Activated CD8-positive, alpha-beta memory T cell treated with anti-CD3 and anti-CD28 coated beads, Interleukin-2, amount 10 ng/mL, durations not matched to agents 7 days and 5 days (primary cell): ENCODE results near the gene NHLRC4. TPM values are rescaled to one million over a fixed set of nuclear protein-coding genes. Genes with fewer than 3 reads are reported as not detected.

Experiments used
- ATAC-seq: fragments of 150-1000 bp; cut with Tn5 transposase; one replicate; pipeline ENCODE4 v1.10.0; 2021; ENCODE audit warnings: moderate library complexity
- CTCF ChIA-PET: fragments of 350-600 bp; sonication (Branson Sonifier 250); formaldehyde crosslinking; loops from one replicate; lab custom pipeline; 2021; ENCODE audit warnings: antibody characterized with exemption; lab: Charles Lee
- DNase-seq: peaks from one replicate; pipeline ENCODE4 v3.0.0-alpha.2; 2020
- H3K27ac Mint-ChIP-seq: one replicate; pipeline ENCODE4 v1.8.0; 2021; ENCODE audit warnings: mild to moderate bottlenecking, mixed read lengths
- H3K27me3 Mint-ChIP-seq: one replicate; pipeline ENCODE4 v1.8.0; 2021; ENCODE audit warnings: mixed read lengths
- H3K36me3 Mint-ChIP-seq: one replicate; pipeline ENCODE4 v1.8.0; 2021; ENCODE audit warnings: mild to moderate bottlenecking, mixed read lengths
- H3K4me1 Mint-ChIP-seq: one replicate; pipeline ENCODE4 v1.8.0; 2021; ENCODE audit warnings: mixed read lengths
- H3K4me3 Mint-ChIP-seq: one replicate; pipeline ENCODE4 v1.8.0; 2021; ENCODE audit warnings: mild to moderate bottlenecking, moderate library complexity, mixed read lengths
- H3K9me3 Mint-ChIP-seq: one replicate; pipeline ENCODE4 v1.8.0; 2022; ENCODE audit warnings: low read depth, mixed read lengths
- total RNA-seq, 2 experiments: library from RNA; stranded (reverse); gene quantifications; one replicate each; pipeline ENCODE4 v1.2.3, GENCODE V29; 2021

Gene NHLRC4
- total RNA-seq, 2 experiments from 2014 or later = 0.94 to 1.2 TPM

DNA sequence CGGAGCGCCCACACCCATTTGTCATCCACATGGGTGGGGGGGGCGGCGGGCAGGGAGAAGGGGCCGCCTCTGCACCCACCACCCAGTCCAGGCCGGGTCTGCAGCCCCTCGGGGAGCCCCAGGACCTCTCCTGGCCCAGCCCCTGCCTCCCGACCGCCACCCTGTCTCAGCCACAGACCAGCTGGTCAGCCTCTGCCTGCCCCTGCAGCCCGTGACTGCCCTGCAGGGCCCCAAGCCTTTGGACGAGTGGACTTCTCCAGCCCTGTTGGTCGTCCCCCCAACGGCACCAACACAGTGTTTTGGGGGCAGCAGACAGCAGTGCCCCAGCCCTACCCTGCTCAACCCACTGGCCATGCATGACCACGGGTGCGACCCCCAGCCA is 5.4 kb upstream of the NHLRC4 start:
- H3K9me3 Mint-ChIP-seq = no peaks in the 10 kb centered on the region
- H3K4me1 Mint-ChIP-seq = peaks cover under 1% of the 10 kb centered on the region
- no peak overlapping the region for H3K4me3 Mint-ChIP-seq
- H3K27me3 Mint-ChIP-seq = peaks cover 17% of the 10 kb centered on the region
- H3K36me3 Mint-ChIP-seq = no peaks in the 10 kb centered on the region
- CTCF ChIA-PET = no interaction called here
- ATAC-seq (no peak), DNase-seq (no peak)
- H3K27ac Mint-ChIP-seq = no peak overlapping the region

DNA sequence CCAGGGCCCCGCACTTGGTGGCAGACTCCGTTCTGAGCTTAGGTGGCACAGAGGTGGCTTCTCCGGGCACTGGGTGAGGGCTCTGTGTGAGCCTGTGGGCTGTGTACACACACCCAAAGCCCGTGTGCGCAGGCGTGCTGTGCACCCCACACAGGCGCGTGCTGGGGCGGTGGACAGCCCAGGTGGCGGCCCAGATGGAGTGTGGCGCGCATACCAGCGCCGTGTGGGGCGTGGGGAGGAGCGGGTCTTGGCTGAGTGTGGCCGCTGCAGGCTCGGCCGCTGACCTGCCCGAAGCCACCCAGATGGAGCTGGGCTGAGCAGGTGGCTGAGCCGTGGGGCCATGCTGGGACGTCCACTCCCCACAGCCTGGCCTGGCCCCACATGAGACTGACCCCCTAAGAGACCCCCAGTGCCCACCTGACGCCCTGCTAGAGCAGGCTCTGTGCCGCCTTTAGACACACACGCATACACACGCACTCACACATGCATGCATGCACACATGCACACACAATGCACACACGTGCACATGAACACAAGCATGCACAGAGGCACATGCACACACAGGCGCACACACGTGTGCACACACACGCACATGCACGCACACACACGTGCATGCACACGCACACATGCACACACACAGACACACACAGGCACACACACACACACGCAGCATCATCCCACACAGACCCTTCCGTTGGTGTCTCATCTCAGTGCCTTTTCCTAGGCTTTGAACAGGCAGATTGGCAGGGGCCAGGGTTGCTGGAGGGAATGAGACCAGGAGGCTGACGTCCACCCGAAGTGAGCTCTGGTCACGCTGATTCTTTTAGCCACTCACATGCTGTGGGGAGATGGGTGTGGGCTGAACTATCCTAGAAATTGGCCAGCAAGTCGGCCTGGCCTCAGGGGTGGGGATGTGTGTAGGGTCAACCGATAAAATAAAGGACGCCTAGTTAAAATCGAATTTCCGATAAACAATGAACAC is 4.6 kb upstream of the NHLRC4 start:
- peaks cover 7% of the 10 kb centered on the region for H3K4me1 Mint-ChIP-seq
- peaks cover 17% of the 10 kb centered on the region for H3K27me3 Mint-ChIP-seq
- no peak for ATAC-seq
- H3K4me3 Mint-ChIP-seq = no peak overlapping the region
- H3K27ac Mint-ChIP-seq = no peak overlapping the region
- DNase-seq = no peak
- CTCF ChIA-PET = no interaction called here
- no peaks in the 10 kb centered on the region for H3K9me3 Mint-ChIP-seq
- no peaks in the 10 kb centered on the region for H3K36me3 Mint-ChIP-seq

DNA sequence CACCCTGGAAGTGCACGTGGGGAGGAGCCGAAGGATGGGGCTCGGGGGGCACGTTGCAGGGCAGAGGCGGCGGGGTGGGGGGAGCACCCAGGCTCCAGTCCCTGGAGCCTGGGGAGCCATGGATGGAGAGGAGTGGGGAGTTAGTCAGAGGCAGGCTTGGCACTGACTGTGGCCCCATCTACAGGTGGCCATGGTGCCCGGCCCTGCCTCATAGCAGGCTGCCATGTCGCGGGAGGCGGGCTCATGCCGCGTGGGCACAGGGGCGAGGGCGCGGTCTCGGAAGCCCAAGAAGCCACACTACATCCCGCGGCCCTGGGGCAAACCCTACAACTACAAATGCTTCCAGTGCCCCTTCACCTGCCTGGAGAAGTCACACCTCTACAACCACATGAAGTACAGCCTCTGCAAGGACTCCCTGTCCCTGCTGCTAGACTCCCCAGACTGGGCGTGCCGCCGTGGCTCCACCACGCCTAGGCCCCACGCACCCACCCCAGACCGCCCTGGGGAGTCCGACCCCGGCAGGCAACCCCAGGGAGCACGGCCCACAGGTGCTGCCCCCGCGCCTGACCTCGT is 3.6 kb upstream of the NHLRC4 start:
- no peak for DNase-seq
- H3K27me3 Mint-ChIP-seq = peaks cover 17% of the 10 kb centered on the region
- no peaks in the 10 kb centered on the region for H3K9me3 Mint-ChIP-seq
- ATAC-seq = no peak
- H3K36me3 Mint-ChIP-seq = no peaks in the 10 kb centered on the region
- no peak overlapping the region for H3K27ac Mint-ChIP-seq
- peaks cover 8% of the 10 kb centered on the region for H3K4me1 Mint-ChIP-seq
- no peak overlapping the region for H3K4me3 Mint-ChIP-seq
- CTCF ChIA-PET = no interaction called here

- H3K4me1 Mint-ChIP-seq = peaks cover 14% of the 10 kb centered on the region
- no peak overlapping the region for H3K4me3 Mint-ChIP-seq
- ATAC-seq = no peak
- H3K27me3 Mint-ChIP-seq = peaks cover 8% of the 10 kb centered on the region
- no peak for DNase-seq
- no peaks in the 10 kb centered on the region for H3K9me3 Mint-ChIP-seq
- no peak overlapping the region for H3K27ac Mint-ChIP-seq
- H3K36me3 Mint-ChIP-seq = no peaks in the 10 kb centered on the region
- CTCF ChIA-PET = no interaction called here
Observed at GRCh38 chr16:564690-565418, 2.0 kb upstream of the NHLRC4 start.

GRCh38 chr16:565419-566330 is 1.1 kb upstream of the NHLRC4 start:
- Mint-ChIP-seq H3K4me3 (no peak overlapping the region), H3K9me3 (no peaks in the 10 kb centered on the region), H3K36me3 (no peaks in the 10 kb centered on the region), H3K27me3 (peaks cover 8% of the 10 kb centered on the region), H3K27ac (no peak overlapping the region), H3K4me1 (peaks cover 14% of the 10 kb centered on the region)
- DNase-seq (no peak), ATAC-seq (no peak)
- CTCF ChIA-PET = interaction anchor here (1.5 kb wide), 1 partner anchor 17 kb away, joined by 4 read pairs; no protein-coding TSS in a partner anchor

DNA sequence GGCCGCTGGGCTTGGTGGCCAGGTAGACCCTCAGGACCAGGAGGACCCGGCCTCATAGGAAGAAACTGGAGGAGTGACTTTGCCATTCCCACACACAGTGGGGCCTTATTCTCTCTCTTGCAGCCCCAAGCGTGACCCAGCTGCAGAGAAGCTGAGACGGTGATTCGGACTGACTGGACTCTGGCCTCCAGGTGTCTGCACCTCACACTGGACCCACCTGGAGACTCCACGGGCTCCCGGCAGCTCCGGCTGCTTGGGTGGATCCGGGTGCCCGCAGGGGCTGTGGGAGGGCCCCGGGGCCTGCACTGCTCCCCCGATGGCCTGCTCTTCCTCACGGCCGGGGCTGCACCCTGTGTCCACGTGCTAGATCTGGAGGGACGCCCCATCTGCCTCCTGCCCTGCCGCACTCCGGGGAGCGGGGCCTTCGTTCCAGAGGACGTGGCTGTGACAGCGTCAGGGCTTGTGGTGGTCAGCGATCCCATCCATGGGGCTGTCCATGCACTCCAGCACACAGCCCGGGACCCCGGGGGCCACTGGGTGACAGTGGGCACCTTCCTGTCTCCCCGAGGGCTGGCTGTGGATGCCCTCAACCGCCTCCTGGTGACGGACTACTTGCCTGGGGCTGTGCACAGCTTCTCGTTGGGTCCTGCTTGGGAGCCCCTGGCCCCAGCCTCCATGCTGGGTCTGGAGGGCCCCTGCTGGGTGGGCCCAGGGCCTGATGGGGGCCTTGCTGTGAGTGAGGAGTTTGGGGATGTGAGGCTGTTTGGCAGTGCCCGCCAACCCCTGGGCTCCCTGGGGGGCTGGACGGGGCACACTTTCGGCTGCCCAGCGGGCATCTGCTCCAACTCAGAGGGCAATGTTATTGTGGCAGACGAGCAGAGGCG is 810 bp downstream of the NHLRC4 start:
- H3K36me3 Mint-ChIP-seq = no peaks in the 10 kb centered on the region
- ATAC-seq = no peak
- peak overlapping the region; percentile 68 for H3K27ac Mint-ChIP-seq
- CTCF ChIA-PET = interaction anchor here (1.2 to 1.5 kb wide), 2 partner anchors 15 to 80 kb away, joined by 3 to 4 read pairs; no protein-coding TSS in a partner anchor
- no peaks in the 10 kb centered on the region for H3K27me3 Mint-ChIP-seq
- no peak for DNase-seq
- peaks cover 23% of the 10 kb centered on the region for H3K4me1 Mint-ChIP-seq
- H3K9me3 Mint-ChIP-seq = no peaks in the 10 kb centered on the region
- H3K4me3 Mint-ChIP-seq = peak overlapping the region; percentile 33

DNA sequence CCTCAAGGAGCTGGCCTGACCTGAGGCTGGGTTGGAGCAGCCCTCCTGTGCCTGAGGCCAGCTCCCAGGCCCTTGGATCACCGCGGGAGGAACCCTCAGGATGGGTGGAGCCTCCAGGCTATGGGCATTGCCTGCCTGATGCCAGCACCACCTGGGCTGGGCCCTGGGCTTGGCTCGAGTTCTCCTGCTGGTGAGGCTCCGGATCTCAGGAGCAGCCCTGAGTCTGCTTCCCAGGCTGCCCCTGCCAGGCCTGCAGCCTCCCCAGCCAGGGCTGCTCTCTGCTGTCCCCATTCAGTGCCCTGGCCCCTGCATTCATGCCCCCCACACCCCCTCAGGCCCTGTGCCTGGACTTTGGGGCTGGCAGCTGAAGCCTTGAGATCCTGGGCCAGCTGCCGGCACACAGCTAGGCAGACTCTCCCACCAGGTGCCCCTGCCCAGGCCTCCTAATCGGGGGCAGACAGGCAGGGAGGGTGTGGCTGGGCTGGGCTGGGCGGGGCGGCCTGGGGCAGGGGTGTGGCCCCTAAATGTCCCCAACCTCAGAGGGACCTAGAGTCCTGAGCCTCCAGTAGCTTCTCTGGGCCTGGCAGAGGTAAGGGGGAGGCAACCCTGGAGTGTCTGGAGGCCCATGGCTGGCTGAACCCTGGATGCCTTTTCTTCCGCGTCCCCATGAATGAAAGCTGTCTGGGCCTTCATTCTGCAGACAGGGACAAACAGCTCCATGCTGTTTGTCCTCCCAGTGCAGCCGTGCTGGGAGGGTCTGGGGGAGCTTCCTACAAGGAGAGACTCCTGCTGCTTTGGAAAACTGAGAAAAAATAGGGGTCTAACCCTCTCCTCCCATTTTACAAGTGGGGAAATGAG is 1.8 kb downstream of the NHLRC4 start:
- ATAC-seq = no peak
- CTCF ChIA-PET = interaction anchor here (1.1 kb wide), 1 partner anchor 11 kb away, joined by 3 read pairs; no protein-coding TSS in a partner anchor
- H3K4me1 Mint-ChIP-seq = peaks cover 23% of the 10 kb centered on the region

DNA sequence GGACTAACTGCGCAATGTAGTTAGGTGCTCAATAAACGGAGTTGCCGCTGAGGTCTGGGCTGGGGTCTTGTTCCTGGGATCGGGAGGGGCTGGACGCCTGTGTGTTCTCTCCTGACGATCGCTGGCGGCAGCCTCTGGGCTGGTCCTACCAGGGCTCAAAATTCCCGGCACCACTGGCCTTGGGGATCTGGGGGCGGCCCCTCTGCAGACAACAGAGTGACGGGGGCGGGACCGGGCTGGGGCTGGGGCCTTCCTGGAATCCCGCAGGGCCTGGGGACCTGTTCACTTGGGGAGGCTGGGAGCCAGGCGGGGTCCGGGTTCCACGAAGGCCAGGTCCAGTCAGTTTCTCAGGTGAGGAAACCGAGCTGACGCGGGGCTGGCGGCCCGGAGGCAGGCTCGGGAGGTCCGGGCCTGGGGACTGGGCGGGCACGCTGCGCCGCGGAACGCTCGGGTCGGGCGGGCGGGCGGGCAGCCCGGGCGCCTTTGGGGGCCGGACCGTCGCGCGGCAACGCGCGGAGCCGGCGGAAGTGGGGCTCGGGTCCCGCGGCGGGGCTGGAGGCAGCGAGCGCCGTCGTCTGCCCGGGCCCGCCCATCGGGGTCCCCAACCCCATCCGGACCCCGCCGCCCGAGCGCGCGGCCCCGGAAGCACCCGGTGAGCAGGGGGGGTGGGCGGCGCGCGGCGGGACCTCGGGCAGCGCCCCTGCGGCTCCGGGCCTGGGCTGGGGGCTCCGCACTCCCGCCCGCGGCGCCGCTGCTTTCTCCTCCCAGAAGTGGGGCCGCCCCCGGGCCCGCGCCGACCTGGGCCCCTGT is 2.8 kb downstream of the NHLRC4 start, which contains the start of gene PIGQ:
Gene PIGQ, plus strand, starts transcription at position 524 of the 810 bp plus-strand sequence. CDS start 4,107 bp downstream, outside the sequence.
- Mint-ChIP-seq H3K27me3 (no peaks in the 10 kb centered on the region), H3K9me3 (no peaks in the 10 kb centered on the region)
- ATAC-seq = peak; percentile 87

More for the DNA sequence above, 1.8 kb downstream of the NHLRC4 start:
- peak overlapping the region; percentile 77 for H3K4me3 Mint-ChIP-seq
- H3K27me3 Mint-ChIP-seq = no peaks in the 10 kb centered on the region
- no peaks in the 10 kb centered on the region for H3K36me3 Mint-ChIP-seq
- no peaks in the 10 kb centered on the region for H3K9me3 Mint-ChIP-seq
- H3K27ac Mint-ChIP-seq = peak overlapping the region; percentile 91
- no peak for DNase-seq

GRCh38 chr16:572865-573650 is 6.3 kb downstream of the NHLRC4 start:
- Mint-ChIP-seq H3K27ac (no peak overlapping the region), H3K36me3 (no peaks in the 10 kb centered on the region), H3K9me3 (no peaks in the 10 kb centered on the region), H3K27me3 (no peaks in the 10 kb centered on the region), H3K4me1 (peaks cover 16% of the 10 kb centered on the region), H3K4me3 (no peak overlapping the region)
- DNase-seq (no peak), ATAC-seq (no peak)
- CTCF ChIA-PET = no interaction called here

More for the DNA sequence above, 2.8 kb downstream of the NHLRC4 start, which contains the start of gene PIGQ:
- peak; percentile 69 for DNase-seq
- H3K4me3 Mint-ChIP-seq = peak within 1 kb of the TSS; percentile 77
- CTCF ChIA-PET = interaction anchor here (0.9 to 1.1 kb wide), 2 partner anchors 10 to 79 kb away, joined by 3 read pairs; no protein-coding TSS in a partner anchor
- H3K4me1 Mint-ChIP-seq = peaks cover 23% of the 10 kb centered on the region
- no peaks in the 10 kb centered on the region for H3K36me3 Mint-ChIP-seq
- H3K27ac Mint-ChIP-seq = peak within 1 kb of the TSS; percentile 91
